HepG2 (cell line): Measurements from ENCODE around the gene TAF6. TPM values are rescaled to one million over a fixed set of nuclear protein-coding genes. Genes with fewer than 3 reads are reported as not detected.

Experiments used
- AGO1 ChIP-seq: fragments of 200-400 bp; formaldehyde crosslinking; IDR thresholded peaks from 2 replicates; pipeline ENCODE4 v1.6.1; 2017; ENCODE audit warnings: mild to moderate bottlenecking, low read depth, low read length, moderate library complexity; ENCODE audit not compliant: poor library complexity, severe bottlenecking
- BRD4 ChIP-seq: sonication (generic); formaldehyde crosslinking; IDR thresholded peaks from 2 replicates; pipeline ENCODE4 v1.4.0; 2020; ENCODE audit warnings: missing genetic modification reagents
- FOXJ3 ChIP-seq: sonication (generic); formaldehyde crosslinking; IDR thresholded peaks from 2 replicates; pipeline ENCODE4 v1.4.0; 2020; ENCODE audit warnings: missing genetic modification reagents, mild to moderate bottlenecking, borderline replicate concordance
- HNF4G ChIP-seq, 2 experiments: sonication (generic) in 1 of 2; formaldehyde crosslinking in 1 of 2; IDR thresholded peaks; 2 replicates each; pipeline versions ENCODE4 v1.4.0 to v1.6.1; 2011 to 2020; ENCODE audit warnings: borderline replicate concordance in 2 of 2, low read depth in 2 of 2, mild to moderate bottlenecking in 2 of 2, low read length in 1 of 2, missing genetic modification reagents in 1 of 2, moderate library complexity in 1 of 2
- MED13 ChIP-seq: sonication (generic); formaldehyde crosslinking; IDR thresholded peaks from 2 replicates; pipeline ENCODE4 v1.5.0; 2020; ENCODE audit warnings: missing genetic modification reagents
- MIER3 ChIP-seq: IDR thresholded peaks from 2 replicates; pipeline ENCODE4 v1.6.1; 2016; ENCODE audit warnings: missing compliant biosample characterization, borderline replicate concordance
- MYNN ChIP-seq: sonication (generic); formaldehyde crosslinking; IDR thresholded peaks from 2 replicates; pipeline ENCODE4 v1.4.0; 2020; ENCODE audit warnings: mild to moderate bottlenecking, low read depth, missing genetic modification reagents
- NFIB ChIP-seq: sonication (generic); formaldehyde crosslinking; IDR thresholded peaks from 2 replicates; pipeline ENCODE4 v1.9.0; 2021; ENCODE audit warnings: missing genetic modification reagents, mild to moderate bottlenecking, borderline replicate concordance
- PHF20 ChIP-seq: sonication (generic); formaldehyde crosslinking; IDR thresholded peaks from 2 replicates; pipeline ENCODE4 v1.5.0; 2020; ENCODE audit warnings: mild to moderate bottlenecking, missing genetic modification reagents
- PHF5A ChIP-seq: IDR thresholded peaks from one replicate; pipeline ENCODE4 v1.6.1; 2018; ENCODE audit warnings: low read depth, missing genetic modification reagents; ENCODE audit not compliant: unreplicated experiment
- RBM39 ChIP-seq: fragments of 200-400 bp; formaldehyde crosslinking; IDR thresholded peaks from one replicate; pipeline ENCODE4 v1.6.1; 2018; ENCODE audit warnings: antibody characterized with exemption, mild to moderate bottlenecking, low read depth, low read length; ENCODE audit not compliant: poor library complexity, severe bottlenecking
- SRSF4 ChIP-seq: fragments of 200-400 bp; formaldehyde crosslinking; IDR thresholded peaks from one replicate; pipeline ENCODE4 v1.6.1; 2018; ENCODE audit warnings: mild to moderate bottlenecking, low read depth, low read length, moderate library complexity; ENCODE audit not compliant: poor library complexity, severe bottlenecking
- ZNF230 ChIP-seq: sonication (generic); formaldehyde crosslinking; IDR thresholded peaks from 2 replicates; pipeline ENCODE4 v1.4.0; 2020; ENCODE audit warnings: mild to moderate bottlenecking, missing genetic modification reagents
- polyA plus RNA-seq, 8 experiments: library from polyadenylated mRNA; depleted of rRNA in 3 of 8; stranded (reverse) in 7 of 8; unstranded in 1 of 8; fragments of >200 nt; fragmentation: Illumina TruSeq in 4 of 8; extraction: Trizol in 4 of 8; gene quantifications; 2 replicates each; pipeline versions ENCODE4 v1.2.1 to v1.2.3, GENCODE V29; 2011 to 2016; ENCODE audit warnings: low read depth in 4 of 8, missing spikeins in 1 of 8, mixed read lengths in 1 of 8; ENCODE audit not compliant: insufficient read depth in 1 of 8
- total RNA-seq, 5 experiments: library from RNA; depleted of rRNA; stranded (reverse); fragments of >200 nt; fragmentation: Illumina TruSeq; extraction: Trizol; gene quantifications; 2 replicates each; pipeline ENCODE4 v1.2.3, GENCODE V29; 2016; ENCODE audit warnings: low read depth in 1 of 5
- TF ChIP-seq, protein P1 (sequence below): sonication (generic); formaldehyde crosslinking; IDR thresholded peaks from 2 replicates; pipeline ENCODE4 v1.9.0; 2021; ENCODE audit warnings: missing genetic modification reagents, mild to moderate bottlenecking, borderline replicate concordance
- TF ChIP-seq, protein P2 (sequence below), 2 experiments: sonication (generic) in 1 of 2; formaldehyde crosslinking in 1 of 2; IDR thresholded peaks; 2 replicates each; pipeline versions ENCODE4 v1.4.0 to v1.6.1; 2018 to 2020; ENCODE audit warnings: missing genetic modification reagents in 2 of 2, borderline replicate concordance in 1 of 2, low read depth in 1 of 2, mild to moderate bottlenecking in 1 of 2, missing biosample characterization in 1 of 2
- TF ChIP-seq, protein P3 (sequence below): sonication (generic); formaldehyde crosslinking; IDR thresholded peaks from 2 replicates; pipeline ENCODE4 v1.4.0; 2020; ENCODE audit warnings: missing genetic modification reagents
- TF ChIP-seq, protein P4 (sequence below): sonication (generic); formaldehyde crosslinking; IDR thresholded peaks from 2 replicates; pipeline ENCODE4 v1.8.0; 2022; ENCODE audit warnings: low read depth, missing genetic modification reagents
- TF ChIP-seq, protein P5 (sequence below): sonication (generic); formaldehyde crosslinking; IDR thresholded peaks from 2 replicates; pipeline ENCODE4 v1.5.1; 2020; ENCODE audit warnings: missing genetic modification reagents, mild to moderate bottlenecking, borderline replicate concordance

TAF6 gene
- total and polyA plus RNA-seq, 2 of the 13 experiments (the other 11 are each of a cell fraction or from before 2014, with no cell fraction given): 12.9 to 18.8 TPM

DNA sequence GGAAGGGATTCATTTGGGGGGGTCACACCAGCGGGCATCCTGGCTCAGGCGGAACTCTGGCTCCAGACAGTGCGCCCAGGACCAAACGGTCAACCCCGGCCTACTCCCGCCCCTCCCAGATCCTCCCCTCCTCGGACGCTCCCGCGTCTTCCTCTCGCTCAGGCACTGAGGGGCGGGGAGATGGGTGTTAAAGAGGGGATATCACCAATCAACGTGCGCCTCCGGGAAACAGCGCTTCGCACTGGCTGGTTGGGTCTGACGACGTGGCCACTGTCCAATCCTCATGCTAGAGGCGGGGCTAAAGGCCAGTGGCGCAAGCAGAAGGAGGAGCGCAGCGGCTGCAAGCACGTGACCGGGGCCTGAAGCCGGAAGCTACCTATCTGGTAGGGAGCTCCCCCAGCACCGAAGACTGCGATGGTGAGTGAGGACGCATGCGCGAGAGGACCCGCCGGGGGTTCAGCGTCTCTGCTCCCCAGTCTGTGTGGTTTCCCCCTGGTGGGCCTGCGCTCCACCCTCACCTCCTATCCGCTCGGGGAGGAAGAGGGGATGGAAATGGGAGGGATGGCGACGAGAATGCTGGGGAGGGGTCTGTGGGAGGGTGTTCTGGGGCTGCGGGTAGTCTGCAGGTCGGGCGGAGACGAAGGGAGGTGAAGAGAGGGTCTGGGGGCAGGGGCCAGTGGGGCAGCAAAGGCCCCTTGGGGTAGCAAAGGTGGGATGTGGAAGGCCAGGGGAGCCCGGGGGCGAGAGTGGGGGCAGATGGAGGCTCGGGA, 29.6 kb upstream of the TAF6 start, which contains the start of gene LAMTOR4 (continued):
- TF ChIP-seq, protein P1, sequence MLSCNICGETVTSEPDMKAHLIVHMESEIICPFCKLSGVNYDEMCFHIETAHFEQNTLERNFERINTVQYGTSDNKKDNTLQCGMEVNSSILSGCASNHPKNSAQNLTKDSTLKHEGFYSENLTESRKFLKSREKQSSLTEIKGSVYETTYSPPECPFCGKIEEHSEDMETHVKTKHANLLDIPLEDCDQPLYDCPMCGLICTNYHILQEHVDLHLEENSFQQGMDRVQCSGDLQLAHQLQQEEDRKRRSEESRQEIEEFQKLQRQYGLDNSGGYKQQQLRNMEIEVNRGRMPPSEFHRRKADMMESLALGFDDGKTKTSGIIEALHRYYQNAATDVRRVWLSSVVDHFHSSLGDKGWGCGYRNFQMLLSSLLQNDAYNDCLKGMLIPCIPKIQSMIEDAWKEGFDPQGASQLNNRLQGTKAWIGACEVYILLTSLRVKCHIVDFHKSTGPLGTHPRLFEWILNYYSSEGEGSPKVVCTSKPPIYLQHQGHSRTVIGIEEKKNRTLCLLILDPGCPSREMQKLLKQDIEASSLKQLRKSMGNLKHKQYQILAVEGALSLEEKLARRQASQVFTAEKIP (CRISPR knock-in tag): no peak
- no peak for TF ChIP-seq ZNF230
- TF ChIP-seq, protein P2, sequence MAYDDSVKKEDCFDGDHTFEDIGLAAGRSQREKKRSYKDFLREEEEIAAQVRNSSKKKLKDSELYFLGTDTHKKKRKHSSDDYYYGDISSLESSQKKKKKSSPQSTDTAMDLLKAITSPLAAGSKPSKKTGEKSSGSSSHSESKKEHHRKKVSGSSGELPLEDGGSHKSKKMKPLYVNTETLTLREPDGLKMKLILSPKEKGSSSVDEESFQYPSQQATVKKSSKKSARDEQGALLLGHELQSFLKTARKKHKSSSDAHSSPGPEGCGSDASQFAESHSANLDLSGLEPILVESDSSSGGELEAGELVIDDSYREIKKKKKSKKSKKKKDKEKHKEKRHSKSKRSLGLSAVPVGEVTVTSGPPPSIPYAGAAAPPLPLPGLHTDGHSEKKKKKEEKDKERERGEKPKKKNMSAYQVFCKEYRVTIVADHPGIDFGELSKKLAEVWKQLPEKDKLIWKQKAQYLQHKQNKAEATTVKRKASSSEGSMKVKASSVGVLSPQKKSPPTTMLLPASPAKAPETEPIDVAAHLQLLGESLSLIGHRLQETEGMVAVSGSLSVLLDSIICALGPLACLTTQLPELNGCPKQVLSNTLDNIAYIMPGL (CRISPR knock-in tag; IDR thresholded peaks at IDR 0.05; ENCODE audit: borderline replicate concordance in 1 of 2, low read depth in 1 of 2): peak; percentile 51 to 67; a peak in 2 of 4 replicates
- TF ChIP-seq, protein P3, sequence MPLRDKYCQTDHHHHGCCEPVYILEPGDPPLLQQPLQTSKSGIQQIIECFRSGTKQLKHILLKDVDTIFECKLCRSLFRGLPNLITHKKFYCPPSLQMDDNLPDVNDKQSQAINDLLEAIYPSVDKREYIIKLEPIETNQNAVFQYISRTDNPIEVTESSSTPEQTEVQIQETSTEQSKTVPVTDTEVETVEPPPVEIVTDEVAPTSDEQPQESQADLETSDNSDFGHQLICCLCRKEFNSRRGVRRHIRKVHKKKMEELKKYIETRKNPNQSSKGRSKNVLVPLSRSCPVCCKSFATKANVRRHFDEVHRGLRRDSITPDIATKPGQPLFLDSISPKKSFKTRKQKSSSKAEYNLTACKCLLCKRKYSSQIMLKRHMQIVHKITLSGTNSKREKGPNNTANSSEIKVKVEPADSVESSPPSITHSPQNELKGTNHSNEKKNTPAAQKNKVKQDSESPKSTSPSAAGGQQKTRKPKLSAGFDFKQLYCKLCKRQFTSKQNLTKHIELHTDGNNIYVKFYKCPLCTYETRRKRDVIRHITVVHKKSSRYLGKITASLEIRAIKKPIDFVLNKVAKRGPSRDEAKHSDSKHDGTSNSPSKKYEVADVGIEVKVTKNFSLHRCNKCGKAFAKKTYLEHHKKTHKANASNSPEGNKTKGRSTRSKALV (CRISPR knock-in tag): no peak
- TF ChIP-seq, protein P4, sequence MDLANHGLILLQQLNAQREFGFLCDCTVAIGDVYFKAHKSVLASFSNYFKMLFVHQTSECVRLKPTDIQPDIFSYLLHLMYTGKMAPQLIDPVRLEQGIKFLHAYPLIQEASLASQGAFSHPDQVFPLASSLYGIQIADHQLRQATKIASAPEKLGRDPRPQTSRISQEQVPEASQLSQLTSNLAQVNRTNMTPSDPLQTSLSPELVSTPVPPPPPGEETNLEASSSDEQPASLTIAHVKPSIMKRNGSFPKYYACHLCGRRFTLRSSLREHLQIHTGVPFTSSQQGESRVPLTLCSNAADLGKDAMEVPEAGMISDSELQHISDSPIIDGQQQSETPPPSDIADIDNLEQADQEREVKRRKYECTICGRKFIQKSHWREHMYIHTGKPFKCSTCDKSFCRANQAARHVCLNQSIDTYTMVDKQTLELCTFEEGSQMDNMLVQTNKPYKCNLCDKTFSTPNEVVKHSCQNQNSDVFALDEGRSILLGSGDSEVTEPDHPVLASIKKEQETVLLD: peak; percentile 61
- TF ChIP-seq SRSF4: no peak
- peak; percentile 37; the same call in 1 of the 2 replicates for TF ChIP-seq MED13
- no peak for TF ChIP-seq NFIB
- TF ChIP-seq HNF4G (IDR thresholded peaks at IDR 0.05; ENCODE audit: borderline replicate concordance, low read depth, low read length): no peak
- no peak for TF ChIP-seq HNF4G (CRISPR knock-in tag; IDR thresholded peaks at IDR 0.05; ENCODE audit: borderline replicate concordance, low read depth)
- TF ChIP-seq BRD4 (CRISPR knock-in tag): no peak
- no peak for TF ChIP-seq FOXJ3 (CRISPR knock-in tag)
- peak; percentile 76 for TF ChIP-seq PHF20 (CRISPR knock-in tag)
- peak; percentile 80 for TF ChIP-seq AGO1
- TF ChIP-seq MIER3 (CRISPR knock-in tag): peak; percentile 64; the same call in 1 of the 2 replicates
- TF ChIP-seq, protein P5, sequence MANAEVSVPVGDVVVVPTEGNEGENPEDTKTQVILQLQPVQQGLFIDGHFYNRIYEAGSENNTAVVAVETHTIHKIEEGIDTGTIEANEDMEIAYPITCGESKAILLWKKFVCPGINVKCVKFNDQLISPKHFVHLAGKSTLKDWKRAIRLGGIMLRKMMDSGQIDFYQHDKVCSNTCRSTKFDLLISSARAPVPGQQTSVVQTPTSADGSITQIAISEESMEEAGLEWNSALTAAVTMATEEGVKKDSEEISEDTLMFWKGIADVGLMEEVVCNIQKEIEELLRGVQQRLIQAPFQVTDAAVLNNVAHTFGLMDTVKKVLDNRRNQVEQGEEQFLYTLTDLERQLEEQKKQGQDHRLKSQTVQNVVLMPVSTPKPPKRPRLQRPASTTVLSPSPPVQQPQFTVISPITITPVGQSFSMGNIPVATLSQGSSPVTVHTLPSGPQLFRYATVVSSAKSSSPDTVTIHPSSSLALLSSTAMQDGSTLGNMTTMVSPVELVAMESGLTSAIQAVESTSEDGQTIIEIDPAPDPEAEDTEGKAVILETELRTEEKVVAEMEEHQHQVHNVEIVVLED (CRISPR knock-in tag): peak; percentile 64; the same call in 1 of the 2 replicates
- TF ChIP-seq RBM39: peak; percentile 85
- no peak for TF ChIP-seq MYNN (CRISPR knock-in tag)
- TF ChIP-seq PHF5A (CRISPR knock-in tag): no peak
